Thymus (tissue), 11 donors: ENCODE results near the gene DHRSX. TPM values are rescaled to one million over a fixed set of nuclear protein-coding genes. Genes with fewer than 3 reads are reported as not detected.
A peak's percentile ranks its signal among the peaks of the same experiment; 100 is the strongest.
"Not testable (repeated sequence)": the region's sequence is repeated elsewhere in the genome, so short reads cannot be mapped to it uniquely, and the experiment has no call there.

ENCODE experiments used
- DNase-seq, 9 donors: peaks; one replicate each; pipeline ENCODE4 v3.0.0-alpha.2; 2013; ENCODE audit warnings: low spot score in 9 of 9, low read depth in 6 of 9, missing footprints in 1 of 9
- H3K27ac ChIP-seq, 2 donors: one replicate each; pipeline ENCODE4 v1.5.1; 2013; ENCODE audit warnings: control low read depth in 1 of 2, low read depth in 1 of 2, low read length in 1 of 2, mild to moderate bottlenecking in 1 of 2, moderate library complexity in 1 of 2
- H3K27me3 ChIP-seq, 2 donors: one replicate each; pipeline ENCODE4 v1.5.1; 2013; ENCODE audit warnings: low read length in 1 of 2; ENCODE audit not compliant: control insufficient read depth in 2 of 2, insufficient read depth in 1 of 2
- H3K36me3 ChIP-seq, 2 donors: one replicate each; pipeline ENCODE4 v1.5.1; 2013; ENCODE audit warnings: low read length in 1 of 2, mild to moderate bottlenecking in 1 of 2, moderate library complexity in 1 of 2; ENCODE audit not compliant: control insufficient read depth in 2 of 2, insufficient read depth in 2 of 2
- H3K4me1 ChIP-seq, 2 donors: one replicate each; pipeline ENCODE4 v1.5.1; 2013; ENCODE audit warnings: low read length in 2 of 2; ENCODE audit not compliant: control insufficient read depth in 2 of 2, insufficient read depth in 2 of 2
- H3K4me3 ChIP-seq, 2 donors: one replicate each; pipeline ENCODE4 v1.5.1; 2013; ENCODE audit warnings: low read length in 2 of 2, control low read depth in 1 of 2, mild to moderate bottlenecking in 1 of 2
- H3K9me3 ChIP-seq, 2 donors: one replicate each; pipeline ENCODE4 v1.5.1; 2013; ENCODE audit warnings: low read length in 1 of 2, mild to moderate bottlenecking in 1 of 2; ENCODE audit not compliant: control insufficient read depth in 2 of 2, insufficient read depth in 1 of 2
- WGBS: extraction: QIAGEN DNeasy Blood & Tissue Kit; methylation state at CpG from one replicate; pipeline ENCODE4 v1.1.7; 2013; 5-methylcytosine and 5-hydroxymethylcytosine counted together
- polyA plus RNA-seq: library from polyadenylated mRNA; stranded (reverse); fragments of 200-250 nt; gene quantifications from one replicate; pipeline ENCODE4 v1.2.3, GENCODE V29; 2013
- total RNA-seq: library from RNA; stranded (reverse); fragments of 120-200 nt; gene quantifications from one replicate; pipeline ENCODE4 v1.2.4, GENCODE V29; 2013
- donor health status: healthy.

The DHRSX gene
- total and polyA plus RNA-seq, 2 donors, result 11.2 to 12.2 TPM

DNA sequence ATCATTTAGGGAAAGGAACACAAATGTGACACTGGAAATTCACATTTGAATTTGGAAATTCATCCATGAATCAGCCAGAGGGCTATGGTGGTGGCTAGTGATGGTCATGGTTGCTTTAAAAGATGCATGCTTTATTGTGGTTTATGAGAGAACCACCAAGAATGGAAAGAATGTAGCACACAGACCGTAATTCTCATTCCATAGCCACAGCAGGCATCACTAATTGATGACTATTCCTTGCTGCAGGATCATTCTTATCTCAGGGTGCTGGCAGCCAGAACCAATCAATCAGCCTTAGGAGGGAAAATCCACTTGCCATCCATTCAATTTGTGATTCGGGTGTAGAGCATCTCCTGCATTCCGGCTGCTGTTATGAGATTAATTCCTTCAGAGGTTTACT lies 115.6 kb downstream of the DHRSX start:
- Histone ChIP-seq H3K36me3 (peaks cover 0 to 7% of the 10 kb centered on the region in 2 donors), H3K27ac (no peak overlapping the region), H3K9me3 (peaks cover 2 to 4% of the 10 kb centered on the region in 2 donors), H3K27me3 (no peaks in the 10 kb centered on the region), H3K4me3 (no peak overlapping the region), H3K4me1 (no peaks in the 10 kb centered on the region)
- no peak for DNase-seq
- 82% methylated on average over 3 of the region's 3 CpGs for whole genome bisulfite sequencing

DNA sequence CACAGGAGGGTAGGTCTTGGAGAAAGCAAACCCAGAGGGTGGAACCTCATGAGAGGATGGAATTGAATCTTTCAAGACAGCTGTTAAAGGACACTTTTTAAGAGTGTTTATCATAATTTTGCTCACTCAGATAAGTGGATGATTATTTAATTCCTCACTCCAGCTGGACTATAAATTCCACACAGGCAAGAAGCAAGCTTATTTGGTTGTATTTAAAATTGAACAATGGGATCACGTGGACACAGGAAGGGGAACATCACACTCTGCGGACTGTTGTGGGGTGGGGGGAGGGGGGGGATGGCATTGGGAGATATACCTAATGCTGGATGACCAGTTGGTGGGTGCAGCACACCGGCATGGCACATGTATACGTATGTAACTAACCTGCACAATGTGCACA lies 116.3 kb downstream of the DHRSX start:
- Histone ChIP-seq H3K9me3 (peaks cover 2 to 4% of the 10 kb centered on the region in 2 donors), H3K36me3 (peaks cover 0 to 5% of the 10 kb centered on the region in 2 donors), H3K4me1 (no peaks in the 10 kb centered on the region), H3K4me3 (no peak overlapping the region), H3K27ac (no peak overlapping the region), H3K27me3 (no peaks in the 10 kb centered on the region)
- 94% methylated on average over 4 of the region's 4 CpGs for WGBS
- no peak for DNase-seq

DNA sequence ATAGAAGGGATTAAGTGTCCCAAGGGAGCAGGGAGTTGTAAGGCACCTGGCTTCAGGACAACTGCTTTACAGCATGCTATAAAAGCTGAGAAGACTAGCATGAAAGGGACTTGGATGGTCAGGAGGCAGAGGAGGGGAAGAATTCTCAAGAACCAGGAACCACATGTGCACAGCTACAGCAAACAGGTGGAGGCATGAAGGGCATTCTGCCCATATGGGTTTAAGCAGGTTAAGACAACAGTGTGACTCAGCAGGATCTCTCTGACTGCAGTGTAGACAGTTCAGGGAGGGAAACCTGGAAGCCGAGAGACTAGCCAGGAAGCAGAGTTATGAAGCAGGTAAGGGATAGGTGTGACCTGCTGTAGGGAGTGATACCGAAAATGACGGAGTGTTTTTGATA lies 117.0 kb downstream of the DHRSX start:
- Histone ChIP-seq H3K27ac (no peak overlapping the region), H3K4me3 (no peak overlapping the region), H3K9me3 (peaks cover 2 to 4% of the 10 kb centered on the region in 2 donors), H3K36me3 (no peaks in the 10 kb centered on the region), H3K27me3 (no peaks in the 10 kb centered on the region), H3K4me1 (no peaks in the 10 kb centered on the region)
- WGBS, result 96% methylated on average over 3 of the region's 3 CpGs
- no peak for DNase-seq

DNA sequence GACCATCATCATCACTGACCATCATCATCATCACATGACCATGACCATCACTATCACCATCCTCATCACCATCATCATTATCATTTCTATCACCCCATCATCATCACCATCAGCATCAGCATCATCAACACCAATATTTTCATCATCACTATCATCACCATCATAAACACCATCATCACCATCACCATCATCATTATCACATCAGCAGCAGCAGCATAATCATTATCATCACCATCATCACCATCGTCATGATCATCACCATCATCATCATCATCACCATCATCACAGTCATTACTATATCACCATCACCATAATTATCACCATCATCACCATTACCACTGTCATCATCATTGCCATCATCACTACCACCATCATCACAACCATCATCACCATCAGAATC lies 117.6 kb downstream of the DHRSX start:
- WGBS, result 98% methylated on average over 1 of the region's 1 CpG
- no peak for DNase-seq
- no peaks in the 10 kb centered on the region for H3K27me3 ChIP-seq

DNA sequence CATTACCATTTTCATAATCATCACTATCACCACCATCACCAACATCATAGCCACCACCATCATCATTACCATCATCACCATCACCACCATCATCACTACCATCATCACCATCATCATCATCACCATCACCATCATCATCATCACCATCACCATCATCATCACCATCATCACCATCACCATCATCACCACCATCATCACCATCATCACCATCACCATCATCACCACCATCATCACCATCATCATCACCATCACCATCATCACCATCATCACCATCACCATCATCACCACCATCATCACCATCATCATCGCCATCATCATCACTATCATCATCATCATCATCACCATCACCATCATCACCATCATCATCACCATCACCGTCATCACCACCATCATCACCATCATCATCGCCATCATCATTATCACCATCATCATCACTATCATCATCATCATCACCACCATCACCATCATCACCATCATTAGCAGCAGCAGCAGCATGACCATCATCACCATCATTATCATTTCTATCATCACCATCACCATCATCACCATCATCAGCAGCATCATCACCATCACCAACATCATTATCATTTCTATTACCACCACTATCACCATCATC lies 118.2 kb downstream of the DHRSX start:
- H3K27ac ChIP-seq, H3K27me3 ChIP-seq, DNase-seq, H3K36me3 ChIP-seq, H3K9me3 ChIP-seq, H3K4me1 ChIP-seq, H3K4me3 ChIP-seq: not testable (repeated sequence)
- 76% methylated on average over 3 of the region's 3 CpGs for WGBS

More for the DNA sequence above, 117.6 kb downstream of the DHRSX start:
- Histone ChIP-seq H3K9me3 (peaks cover 2 to 4% of the 10 kb centered on the region in 2 donors), H3K36me3 (no peaks in the 10 kb centered on the region), H3K27ac (no peak overlapping the region), H3K4me3 (no peak overlapping the region), H3K4me1 (no peaks in the 10 kb centered on the region)

DNA sequence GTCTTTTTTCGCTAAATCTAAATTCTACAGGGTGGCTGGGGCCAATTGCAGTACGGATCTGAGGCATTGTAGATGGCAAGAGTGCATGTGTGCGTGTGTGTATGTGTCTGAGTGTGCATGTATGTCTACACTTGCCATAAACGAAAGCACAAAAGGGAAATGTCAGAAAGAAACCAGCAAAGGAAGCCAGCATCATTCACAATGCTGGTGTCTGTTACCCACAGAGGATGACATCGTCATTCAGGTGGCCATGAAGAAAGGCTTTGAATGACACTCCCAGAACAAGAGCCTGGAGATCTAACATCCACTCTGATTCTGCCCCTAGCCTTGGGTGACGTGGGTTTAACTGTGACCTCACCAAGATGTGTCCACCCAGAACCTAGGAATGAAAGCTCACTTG lies 124.6 kb downstream of the DHRSX start:
- Histone ChIP-seq H3K27me3 (no peaks in the 10 kb centered on the region), H3K36me3 (no peaks in the 10 kb centered on the region), H3K9me3 (peaks cover 0 to 3% of the 10 kb centered on the region in 2 donors), H3K4me3 (no peak overlapping the region), H3K4me1 (peaks cover 0 to 8% of the 10 kb centered on the region in 2 donors), H3K27ac (no peak overlapping the region)
- WGBS, result 91% methylated on average over 6 of the region's 6 CpGs
- DNase-seq, result no peak

DNA sequence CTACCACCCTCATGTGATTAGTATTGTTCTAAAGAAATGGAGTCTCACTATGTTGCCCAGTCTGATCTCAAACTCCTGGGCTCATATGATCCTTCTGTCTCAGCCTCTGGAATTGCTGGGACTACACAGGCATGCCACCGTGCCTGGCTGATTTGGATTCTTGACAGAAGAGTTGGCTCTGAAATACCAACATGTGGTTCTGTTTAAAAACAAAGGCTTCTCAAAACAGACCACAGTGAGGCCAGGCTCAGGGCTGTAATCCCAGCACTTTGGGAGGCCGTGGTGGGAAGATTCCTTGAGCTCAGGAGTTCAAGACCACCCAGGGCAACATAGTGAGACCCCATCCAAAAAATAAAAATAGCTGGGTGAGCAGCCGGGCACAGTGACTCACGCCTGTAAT lies 126.7 kb downstream of the DHRSX start:
- H3K4me1 ChIP-seq, result peaks cover 0 to 8% of the 10 kb centered on the region in 2 donors
- 98% methylated on average over 4 of the region's 4 CpGs for WGBS

DNA sequence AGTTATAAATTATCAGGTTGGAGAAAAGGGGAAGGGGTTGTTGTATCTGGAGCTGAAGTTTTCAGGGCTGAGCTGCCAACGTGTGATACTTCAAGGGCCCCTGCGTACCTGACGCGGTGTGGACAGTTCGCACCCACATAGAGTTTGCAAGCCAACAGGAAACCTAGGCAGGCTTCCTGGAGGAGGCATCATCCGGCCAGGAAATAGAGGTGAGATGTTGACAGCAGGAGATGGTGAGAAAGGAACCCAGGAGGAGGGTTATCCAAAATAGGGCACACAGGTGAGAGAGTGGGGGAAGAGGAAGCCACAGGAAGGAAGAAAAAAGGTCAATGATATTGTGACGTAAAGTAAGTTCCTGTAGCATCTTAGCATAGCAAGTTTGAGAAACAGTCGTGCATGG lies 127.2 kb downstream of the DHRSX start:
- no peaks in the 10 kb centered on the region for H3K9me3 ChIP-seq
- 95% methylated on average over 8 of the region's 8 CpGs for WGBS
- H3K36me3 ChIP-seq, result no peaks in the 10 kb centered on the region
- peaks cover 0 to 8% of the 10 kb centered on the region in 2 donors for H3K4me1 ChIP-seq
- no peak overlapping the region for H3K4me3 ChIP-seq
- H3K27ac ChIP-seq, result no peak overlapping the region
- no peak for DNase-seq
- H3K27me3 ChIP-seq, result no peaks in the 10 kb centered on the region

More for the DNA sequence above, 126.7 kb downstream of the DHRSX start:
- Histone ChIP-seq H3K4me3 (no peak overlapping the region), H3K27me3 (no peaks in the 10 kb centered on the region), H3K9me3 (no peaks in the 10 kb centered on the region), H3K36me3 (no peaks in the 10 kb centered on the region), H3K27ac (peak overlapping the region in 1 of 2 donors; percentile 5)
- no peak for DNase-seq

DNA sequence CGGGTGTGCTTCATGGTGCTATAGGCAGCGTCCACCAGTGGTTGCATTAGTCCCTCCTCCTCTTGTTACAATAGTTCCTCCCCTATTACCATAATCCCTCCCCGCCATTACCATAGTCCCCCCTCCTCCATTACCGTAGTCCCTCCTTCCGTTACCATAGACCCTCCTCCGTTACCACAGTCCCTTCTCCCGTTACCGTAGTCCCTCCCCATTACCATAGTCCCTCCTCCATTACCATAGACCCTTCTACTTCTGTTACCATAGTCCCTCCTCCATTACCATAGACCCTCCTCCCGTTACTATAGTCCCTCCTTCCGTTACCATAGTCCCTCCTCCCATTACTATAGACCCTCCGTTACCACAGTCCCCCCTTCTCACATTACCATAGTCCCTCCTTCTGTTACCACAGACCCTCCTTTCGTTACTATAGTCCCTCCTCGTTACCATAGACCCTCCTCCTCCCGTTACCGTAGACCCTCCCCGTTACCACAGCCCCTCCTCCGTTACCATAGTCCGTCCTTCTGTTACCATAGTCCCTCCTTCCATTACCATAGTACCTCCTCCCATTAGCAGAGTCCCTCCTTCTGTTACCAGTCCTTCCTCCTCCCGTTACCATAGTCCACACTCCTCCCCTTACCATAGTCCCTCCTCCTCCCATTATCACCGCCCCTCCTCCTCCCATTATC lies 129.6 kb downstream of the DHRSX start:
- Histone ChIP-seq H3K4me1 (peaks cover 0 to 8% of the 10 kb centered on the region in 2 donors), H3K27me3 (no peaks in the 10 kb centered on the region)
- 92% methylated on average over 20 of the region's 20 CpGs for WGBS

More for the DNA sequence above, 129.6 kb downstream of the DHRSX start:
- Histone ChIP-seq H3K27ac (no peak overlapping the region), H3K36me3 (no peaks in the 10 kb centered on the region), H3K4me3 (no peak overlapping the region), H3K9me3 (peaks cover 0 to 3% of the 10 kb centered on the region in 2 donors)
- DNase-seq, result no peak
